Peyer's patch (tissue), 4 donors: Measurements from ENCODE around the gene SMYD3. TPM values are rescaled to one million over a fixed set of nuclear protein-coding genes. Genes with fewer than 3 reads are reported as not detected.

Source experiments
- DNase-seq, 3 donors: peaks; one replicate each; pipeline ENCODE4 v3.0.0-alpha.2; 2017 to 2019
- H3K27ac ChIP-seq, 4 donors: fragments of 200-600 bp; sonication (generic); one replicate each; pipeline ENCODE4 v1.5.1; 2016 to 2019
- H3K27me3 ChIP-seq, 2 donors: fragments of 200-600 bp; sonication (generic); one replicate each; pipeline ENCODE4 v1.5.1; 2019
- H3K36me3 ChIP-seq, 3 donors: fragments of 200-600 bp; sonication (generic); one replicate each; pipeline ENCODE4 v1.5.1; 2016 to 2019
- H3K4me1 ChIP-seq, 4 donors: fragments of 200-600 bp; sonication (generic); one replicate each; pipeline ENCODE4 v1.5.1; 2016 to 2019
- H3K4me3 ChIP-seq, 4 donors: fragments of 200-600 bp; sonication (generic); 1 replicate in 3 of 4; 2 replicates in 1 of 4; pipeline ENCODE4 v1.5.1; 2016 to 2019; ENCODE audit warnings: mild to moderate bottlenecking in 1 of 4
- H3K9me3 ChIP-seq, 4 donors: fragments of 200-600 bp; sonication (generic); one replicate each; pipeline ENCODE4 v1.5.1; 2016 to 2019; ENCODE audit warnings: mild to moderate bottlenecking in 1 of 4
- CTCF ChIP-seq, 6 experiments: fragments of 450-650 bp in 4 of 6; fragments of 200-600 bp in 2 of 6; sonication (generic) in 1 of 6; IDR thresholded peaks; one replicate each; pipeline ENCODE4 v1.5.1; 2017 to 2019; ENCODE audit warnings: antibody characterized with exemption in 6 of 6, mild to moderate bottlenecking in 3 of 6, moderate library complexity in 1 of 6
- POLR2A ChIP-seq, 2 donors: fragments of 450-650 bp; IDR thresholded peaks; one replicate each; pipeline ENCODE4 v1.5.1; 2017; ENCODE audit warnings: antibody characterized with exemption in 2 of 2, mild to moderate bottlenecking in 2 of 2, moderate library complexity in 2 of 2
- total RNA-seq, 4 donors: library from RNA; depleted of rRNA; stranded (reverse); fragments of >200 nt; gene quantifications; one replicate each; pipeline ENCODE4 v1.1.0, GENCODE V29; 2016

Gene SMYD3
- total RNA-seq, 4 donors from 2014 or later = 19.8 to 55.3 (median 26.9) TPM

DNA sequence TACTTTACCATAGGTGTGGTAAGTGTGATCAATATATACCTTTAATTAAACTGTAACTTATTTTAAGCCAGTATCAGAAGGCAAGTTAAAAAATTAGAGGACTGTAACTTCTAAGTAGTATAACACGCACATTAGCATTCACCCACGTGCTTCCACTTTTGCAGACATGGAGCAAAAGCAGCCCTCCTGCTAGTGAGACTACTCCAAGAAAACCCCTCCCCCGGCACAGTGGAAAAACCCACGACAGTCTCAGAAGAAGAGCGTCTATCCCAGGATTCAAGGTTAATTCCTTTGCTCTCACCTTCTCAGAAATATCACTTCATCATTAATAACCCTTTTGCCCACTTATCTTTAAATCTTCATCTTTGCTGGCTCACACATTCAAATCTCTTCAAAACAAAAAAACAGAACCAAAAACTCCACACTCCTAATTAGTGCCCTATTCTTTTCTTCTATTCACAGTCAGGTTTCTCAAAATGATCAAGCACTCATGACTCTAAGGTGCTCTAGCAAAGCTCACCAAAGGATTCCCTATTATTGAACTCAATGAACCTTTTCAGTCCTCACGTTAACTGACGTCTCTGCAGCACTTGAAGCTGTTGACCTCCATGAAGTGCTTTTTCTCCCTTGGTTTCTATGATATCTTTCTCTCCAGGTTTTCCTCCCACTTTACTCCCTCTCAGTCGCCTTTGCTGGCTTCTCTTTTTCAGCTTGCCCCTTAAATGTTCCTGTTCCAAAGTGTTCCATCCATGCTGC, 213.5 kb downstream of the SMYD3 start:
- Histone ChIP-seq H3K27ac (no peak overlapping the region), H3K9me3 (no peaks in the 10 kb centered on the region), H3K27me3 (no peaks in the 10 kb centered on the region), H3K36me3 (no peaks in the 10 kb centered on the region), H3K4me3 (no peak overlapping the region), H3K4me1 (no peaks in the 10 kb centered on the region)
- TF ChIP-seq POLR2A (IDR thresholded peaks at IDR 0.05) = no peak
- TF ChIP-seq CTCF (IDR thresholded peaks at IDR 0.05) = no peak
- no peak for DNase-seq

- TF ChIP-seq CTCF (IDR thresholded peaks at IDR 0.05) (no peak), POLR2A (IDR thresholded peaks at IDR 0.05) (no peak)
- H3K27me3 ChIP-seq = no peaks in the 10 kb centered on the region
- no peaks in the 10 kb centered on the region for H3K4me1 ChIP-seq
- no peaks in the 10 kb centered on the region for H3K36me3 ChIP-seq
- no peak overlapping the region for H3K27ac ChIP-seq
- no peak for DNase-seq
- H3K9me3 ChIP-seq = no peaks in the 10 kb centered on the region
- H3K4me3 ChIP-seq = no peak overlapping the region
Measured at GRCh38 chr1:246292571-246292970, 214.5 kb downstream of the SMYD3 start.

DNA sequence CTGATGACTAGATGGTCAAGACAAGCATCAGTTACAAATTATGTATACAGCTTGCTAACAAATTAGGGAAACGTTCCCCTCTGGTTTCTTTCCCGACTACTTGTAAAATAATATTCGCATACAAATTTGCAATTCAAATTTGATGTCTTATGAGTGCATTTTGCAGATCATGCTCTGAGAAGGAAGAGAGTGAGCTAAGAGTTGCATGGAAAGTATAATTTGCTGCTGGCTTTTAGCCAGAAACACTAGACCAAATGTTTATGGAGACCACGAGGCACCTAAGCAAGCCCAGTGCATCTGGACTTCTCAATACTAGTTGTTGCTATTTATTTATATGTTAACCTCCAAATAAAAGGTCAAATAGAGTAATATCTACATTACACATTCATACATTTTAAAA, 216.0 kb downstream of the SMYD3 start:
- no peak overlapping the region for H3K27ac ChIP-seq
- TF ChIP-seq CTCF (IDR thresholded peaks at IDR 0.05) = no peak
- TF ChIP-seq POLR2A (IDR thresholded peaks at IDR 0.05) = no peak
- no peak for DNase-seq

GRCh38 chr1:246283771-246284410, 223.2 kb downstream of the SMYD3 start:
- Histone ChIP-seq H3K27me3 (no peaks in the 10 kb centered on the region), H3K36me3 (no peaks in the 10 kb centered on the region), H3K4me1 (no peaks in the 10 kb centered on the region), H3K4me3 (no peak overlapping the region), H3K9me3 (no peaks in the 10 kb centered on the region), H3K27ac (no peak overlapping the region)
- no peak for TF ChIP-seq CTCF (IDR thresholded peaks at IDR 0.05)
- no peak for TF ChIP-seq POLR2A (IDR thresholded peaks at IDR 0.05)
- no peak for DNase-seq

More for the DNA sequence above, 216.0 kb downstream of the SMYD3 start:
- Histone ChIP-seq H3K9me3 (no peaks in the 10 kb centered on the region), H3K27me3 (no peaks in the 10 kb centered on the region), H3K36me3 (no peaks in the 10 kb centered on the region), H3K4me3 (no peak overlapping the region), H3K4me1 (no peaks in the 10 kb centered on the region)

GRCh38 chr1:246281639-246282038, 225.4 kb downstream of the SMYD3 start:
- no peak for DNase-seq
- Histone ChIP-seq H3K36me3 (no peaks in the 10 kb centered on the region), H3K27me3 (no peaks in the 10 kb centered on the region), H3K4me1 (no peaks in the 10 kb centered on the region), H3K4me3 (no peak overlapping the region), H3K27ac (no peak overlapping the region), H3K9me3 (no peaks in the 10 kb centered on the region)
- TF ChIP-seq CTCF (IDR thresholded peaks at IDR 0.05) (no peak), POLR2A (IDR thresholded peaks at IDR 0.05) (no peak)
